Fibroblast of pulmonary artery (primary cell): ENCODE data around the gene TPGS1.

Experiments used
- DNase-seq: peaks from one replicate; pipeline ENCODE4 v3.0.0-alpha.2; 2010; ENCODE audit warnings: low read depth
- H3K4me3 ChIP-seq: replicated peaks from 2 replicates; pipeline ENCODE4 v1.5.1; 2011; ENCODE audit warnings: low read depth, mild to moderate bottlenecking, control low read depth, low read length, moderate library complexity
- CTCF ChIP-seq: IDR thresholded peaks from 2 replicates; pipeline ENCODE4 v1.5.1; 2011; ENCODE audit warnings: mild to moderate bottlenecking, control low read depth, low read length, inconsistent platforms; ENCODE audit errors: missing control alignments

The TPGS1 gene

DNA sequence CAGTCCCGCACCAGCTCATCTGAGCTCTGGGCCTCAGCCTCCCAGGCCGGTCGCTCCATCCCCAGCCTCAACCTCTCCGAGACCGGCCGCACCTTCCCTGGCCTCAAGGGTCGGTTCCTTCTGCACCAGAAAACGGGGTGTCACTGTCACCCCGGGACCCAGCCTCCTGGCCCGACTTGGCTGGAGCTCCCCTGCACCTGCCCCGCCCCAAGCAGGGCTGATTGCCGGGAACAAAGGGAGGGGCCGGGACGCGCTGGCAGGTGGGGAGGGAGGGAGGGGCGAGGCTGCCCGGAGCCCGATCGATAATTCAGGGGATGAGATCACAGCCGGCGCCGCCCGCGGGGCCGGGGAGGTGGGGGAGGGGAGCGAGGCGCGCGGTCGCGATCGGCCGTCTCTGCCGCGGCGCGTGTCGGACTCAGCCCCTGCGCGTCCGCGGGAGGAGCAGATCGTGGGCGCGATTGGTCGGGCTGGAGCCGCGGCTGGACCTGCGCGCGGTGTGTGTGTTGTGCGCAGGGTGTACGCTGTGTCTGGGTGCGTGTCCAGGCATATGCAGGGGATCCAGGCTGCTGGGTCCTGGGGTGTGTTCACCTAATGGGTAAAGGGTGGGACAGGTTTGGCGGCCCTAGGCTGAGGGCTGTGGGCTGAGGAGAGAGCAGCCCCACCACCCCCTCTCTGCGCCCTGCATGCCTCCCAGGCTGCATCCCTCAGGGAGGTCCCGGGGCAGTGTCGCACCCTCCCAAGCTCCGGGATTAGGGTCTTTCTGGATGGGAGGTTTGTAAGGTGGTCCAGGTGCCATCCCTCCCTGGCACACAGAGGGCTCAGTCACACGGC, 45.4 kb upstream of the TPGS1 start:
- H3K4me3 ChIP-seq: no peak overlapping the region
- DNase-seq: no peak
- no peak for TF ChIP-seq CTCF

DNA sequence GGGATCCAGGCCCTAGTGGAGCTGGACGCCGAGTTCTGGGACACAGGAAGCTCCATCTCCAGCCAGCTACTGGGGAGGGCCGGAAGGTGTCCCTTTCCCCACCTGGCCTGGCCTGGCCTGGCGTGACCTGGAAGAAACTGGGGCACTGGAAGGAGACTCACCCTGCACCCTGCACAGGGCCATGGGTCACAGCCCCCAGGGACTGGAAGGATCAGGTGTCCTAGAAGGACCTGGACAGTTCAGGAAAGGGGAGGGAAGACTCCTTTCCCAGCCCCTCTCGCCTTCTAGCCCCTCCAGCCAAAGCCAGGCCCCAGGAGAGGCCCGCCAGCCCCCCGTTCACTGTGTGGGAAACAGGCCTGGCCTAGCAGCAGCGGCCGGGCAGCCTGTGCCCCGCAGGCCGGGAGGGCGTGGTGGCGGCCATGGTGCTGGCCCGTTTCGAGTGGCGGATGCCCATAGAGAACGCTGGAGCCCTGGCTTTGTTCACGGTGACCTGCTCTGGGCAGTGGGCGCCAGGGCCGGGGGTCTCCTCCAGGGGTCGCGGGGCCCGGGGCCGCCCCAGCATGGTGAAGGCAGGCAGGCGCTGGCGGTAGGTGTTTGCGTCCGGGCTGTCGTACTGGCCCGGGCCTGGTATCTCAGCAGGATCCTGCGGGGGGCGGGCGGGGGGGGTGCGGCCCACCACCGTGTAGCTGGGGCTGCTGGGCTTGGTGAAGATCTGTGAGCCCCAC, 43.7 kb upstream of the TPGS1 start:
- DNase-seq: no peak
- TF ChIP-seq CTCF: no peak
- no peak overlapping the region for H3K4me3 ChIP-seq

- H3K4me3 ChIP-seq: no peak overlapping the region
- no peak for TF ChIP-seq CTCF
- no peak for DNase-seq
Measured at GRCh38 chr19:464208-464545, 43.1 kb upstream of the TPGS1 start.

DNA sequence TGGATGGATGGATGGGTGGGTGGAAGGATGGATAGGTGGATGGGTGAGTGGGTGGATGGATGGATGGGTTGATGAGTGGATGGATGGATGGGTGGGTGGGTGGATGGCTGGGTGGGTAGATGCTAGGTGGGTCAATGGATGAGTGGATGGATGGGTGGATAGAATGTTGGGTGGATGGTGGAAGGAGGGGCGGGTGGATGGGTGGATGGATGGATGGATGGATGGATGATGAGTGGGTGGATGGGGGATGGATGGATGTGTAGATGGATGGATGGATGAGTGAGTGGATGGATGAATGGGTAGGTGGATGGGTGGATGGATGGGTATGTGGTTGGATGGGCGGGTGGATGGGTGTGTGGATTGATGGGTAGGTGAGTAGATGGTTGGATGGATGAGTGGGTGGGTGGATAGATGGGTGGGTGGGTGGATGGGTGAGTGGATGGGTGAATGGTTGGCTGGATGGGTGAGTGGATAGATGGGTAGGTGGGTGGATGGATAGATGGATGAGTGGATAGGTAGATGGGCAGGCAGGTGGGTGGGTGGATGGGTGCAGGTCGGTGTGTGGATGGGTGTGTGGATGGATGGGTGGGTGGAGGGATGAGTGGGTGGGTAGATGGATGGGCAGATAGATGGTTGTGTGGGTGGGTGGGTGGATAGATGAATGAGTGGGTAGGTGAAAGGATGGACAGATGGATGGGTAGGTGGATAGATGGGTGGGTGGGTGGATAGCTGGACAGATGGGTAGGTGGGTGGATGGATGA, 42.1 kb upstream of the TPGS1 start:
- no peak for TF ChIP-seq CTCF

DNA sequence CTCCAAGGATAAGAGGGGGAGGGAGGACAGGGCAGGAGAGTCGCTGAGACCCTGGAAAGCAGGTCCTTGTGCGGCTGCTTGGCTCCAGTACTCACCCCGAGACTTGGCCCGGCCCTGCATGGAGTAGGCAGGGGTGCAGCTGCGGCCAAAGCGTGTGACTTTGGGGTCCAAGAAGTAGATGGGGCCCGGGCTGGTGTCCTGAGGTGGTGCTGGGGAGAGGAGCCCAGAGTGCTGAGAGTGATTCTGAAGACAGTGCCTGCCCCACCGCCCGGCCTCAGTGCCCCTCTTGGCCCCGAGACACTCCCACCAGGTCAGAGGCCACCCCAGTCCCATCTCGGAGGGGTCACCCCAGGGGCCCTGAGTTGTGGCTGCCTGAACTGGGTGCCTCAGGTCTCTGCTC, 39.7 kb upstream of the TPGS1 start:
- no peak for DNase-seq
- H3K4me3 ChIP-seq: no peak overlapping the region
- no peak for TF ChIP-seq CTCF

More for the DNA sequence above, 42.1 kb upstream of the TPGS1 start:
- no peak for DNase-seq
- H3K4me3 ChIP-seq: no peak overlapping the region

- DNase-seq: no peak
- H3K4me3 ChIP-seq: no peak overlapping the region
- no peak for TF ChIP-seq CTCF
Measured at GRCh38 chr19:468587-469256, 38.6 kb upstream of the TPGS1 start.
